Fibroblast of upper back skin (primary cell): Measurements from ENCODE around the gene C12orf57.

ENCODE experiments used
- DNase-seq: peaks from one replicate; pipeline ENCODE4 v3.0.0-alpha.2; 2013

The C12orf57 gene

DNA sequence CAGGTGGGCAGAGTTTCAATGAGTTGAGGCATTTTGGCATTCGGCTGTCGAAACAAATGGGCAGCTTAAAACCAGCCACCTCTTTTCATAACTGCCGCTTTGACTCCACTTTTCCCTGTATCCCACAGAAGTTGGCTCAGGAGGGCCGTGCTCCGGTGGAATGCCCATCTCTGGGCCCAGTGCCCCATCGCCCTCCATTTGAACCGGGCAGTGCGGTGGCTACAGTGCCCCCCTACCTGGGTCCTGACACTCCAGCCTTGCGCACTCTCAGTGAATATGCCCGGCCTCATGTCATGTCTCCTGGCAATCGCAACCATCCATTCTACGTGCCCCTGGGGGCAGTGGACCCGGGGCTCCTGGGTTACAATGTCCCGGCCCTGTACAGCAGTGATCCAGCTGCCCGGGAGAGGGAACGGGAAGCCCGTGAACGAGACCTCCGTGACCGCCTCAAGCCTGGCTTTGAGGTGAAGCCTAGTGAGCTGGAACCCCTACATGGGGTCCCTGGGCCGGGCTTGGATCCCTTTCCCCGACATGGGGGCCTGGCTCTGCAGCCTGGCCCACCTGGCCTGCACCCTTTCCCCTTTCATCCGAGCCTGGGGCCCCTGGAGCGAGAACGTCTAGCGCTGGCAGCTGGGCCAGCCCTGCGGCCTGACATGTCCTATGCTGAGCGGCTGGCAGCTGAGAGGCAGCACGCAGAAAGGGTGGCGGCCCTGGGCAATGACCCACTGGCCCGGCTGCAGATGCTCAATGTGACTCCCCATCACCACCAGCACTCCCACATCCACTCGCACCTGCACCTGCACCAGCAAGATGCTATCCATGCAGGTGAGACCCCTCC lies 5.2 kb upstream of the C12orf57 start:
- no peak for DNase-seq

DNA sequence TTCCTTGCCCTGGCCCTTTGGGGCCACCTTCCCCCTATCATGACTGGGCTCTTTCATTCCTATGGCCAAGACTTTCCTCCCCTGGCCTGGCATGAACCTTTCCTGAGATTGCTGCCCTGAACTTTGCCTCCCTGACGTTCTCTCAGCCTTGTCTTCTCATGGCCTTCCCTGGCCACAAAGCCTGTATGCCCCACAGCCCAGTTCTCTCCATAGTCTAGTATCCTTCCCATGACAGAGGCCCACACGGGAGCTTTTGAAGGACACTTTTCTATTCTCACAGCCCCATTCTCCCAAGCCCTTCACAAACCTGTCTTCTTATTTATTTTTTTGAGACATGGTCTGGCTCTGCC lies 4.7 kb upstream of the C12orf57 start:
- DNase-seq: no peak

DNA sequence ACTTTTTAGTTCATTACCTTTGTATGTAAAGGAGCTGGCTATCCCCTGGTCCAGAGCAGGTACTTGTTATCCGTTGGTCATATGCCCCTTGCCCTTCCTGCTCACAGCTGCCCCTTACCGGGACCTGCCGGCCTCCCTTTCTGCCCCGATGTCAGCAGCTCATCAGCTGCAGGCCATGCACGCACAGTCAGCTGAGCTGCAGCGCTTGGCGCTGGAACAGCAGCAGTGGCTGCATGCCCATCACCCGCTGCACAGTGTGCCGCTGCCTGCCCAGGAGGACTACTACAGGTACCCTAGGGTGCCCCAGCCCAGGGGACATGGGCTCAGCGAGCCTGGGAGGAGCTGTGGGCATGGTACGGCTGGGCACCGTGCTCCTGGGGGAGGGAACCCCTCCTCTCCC lies 2.6 kb upstream of the C12orf57 start:
- no peak for DNase-seq

DNA sequence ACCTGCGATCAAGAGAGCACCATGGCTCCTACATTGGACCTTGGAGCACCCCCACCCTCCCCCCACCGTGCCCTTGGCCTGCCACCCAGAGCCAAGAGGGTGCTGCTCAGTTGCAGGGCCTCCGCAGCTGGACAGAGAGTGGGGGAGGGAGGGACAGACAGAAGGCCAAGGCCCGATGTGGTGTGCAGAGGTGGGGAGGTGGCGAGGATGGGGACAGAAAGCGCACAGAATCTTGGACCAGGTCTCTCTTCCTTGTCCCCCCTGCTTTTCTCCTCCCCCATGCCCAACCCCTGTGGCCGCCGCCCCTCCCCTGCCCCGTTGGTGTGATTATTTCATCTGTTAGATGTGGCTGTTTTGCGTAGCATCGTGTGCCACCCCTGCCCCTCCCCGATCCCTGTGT lies 2.0 kb upstream of the C12orf57 start:
- DNase-seq: no peak

DNA sequence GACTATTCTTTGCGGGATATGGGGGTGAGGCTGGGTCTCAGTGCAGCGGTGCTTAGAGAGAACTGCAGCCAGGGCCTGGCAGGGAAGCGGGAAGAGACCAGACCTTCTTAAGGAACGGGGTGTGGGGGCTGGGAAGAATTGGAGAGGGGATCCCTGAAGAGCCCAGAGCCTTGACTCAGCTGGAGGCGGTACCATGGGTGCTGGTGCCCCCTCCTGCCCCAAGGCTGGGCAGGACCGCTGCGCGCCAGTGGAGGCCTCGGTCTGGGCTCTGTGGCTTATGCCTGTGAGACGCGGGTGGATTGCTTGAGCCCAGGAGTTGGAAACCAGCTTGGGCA lies 1.5 kb upstream of the C12orf57 start:
- no peak for DNase-seq

DNA sequence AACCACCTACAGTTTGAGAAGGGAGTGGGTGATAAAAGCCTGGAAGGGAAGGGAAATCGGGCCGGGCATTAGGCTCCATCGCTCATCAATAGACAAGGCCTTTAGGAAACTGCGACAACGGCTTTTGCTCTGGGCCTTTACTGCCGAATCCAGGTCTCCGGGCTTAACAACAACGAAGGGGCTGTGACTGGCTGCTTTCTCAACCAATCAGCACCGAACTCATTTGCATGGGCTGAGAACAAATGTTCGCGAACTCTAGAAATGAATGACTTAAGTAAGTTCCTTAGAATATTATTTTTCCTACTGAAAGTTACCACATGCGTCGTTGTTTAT lies 467 bp upstream of the C12orf57 start:
- peak; percentile 92 for DNase-seq

DNA sequence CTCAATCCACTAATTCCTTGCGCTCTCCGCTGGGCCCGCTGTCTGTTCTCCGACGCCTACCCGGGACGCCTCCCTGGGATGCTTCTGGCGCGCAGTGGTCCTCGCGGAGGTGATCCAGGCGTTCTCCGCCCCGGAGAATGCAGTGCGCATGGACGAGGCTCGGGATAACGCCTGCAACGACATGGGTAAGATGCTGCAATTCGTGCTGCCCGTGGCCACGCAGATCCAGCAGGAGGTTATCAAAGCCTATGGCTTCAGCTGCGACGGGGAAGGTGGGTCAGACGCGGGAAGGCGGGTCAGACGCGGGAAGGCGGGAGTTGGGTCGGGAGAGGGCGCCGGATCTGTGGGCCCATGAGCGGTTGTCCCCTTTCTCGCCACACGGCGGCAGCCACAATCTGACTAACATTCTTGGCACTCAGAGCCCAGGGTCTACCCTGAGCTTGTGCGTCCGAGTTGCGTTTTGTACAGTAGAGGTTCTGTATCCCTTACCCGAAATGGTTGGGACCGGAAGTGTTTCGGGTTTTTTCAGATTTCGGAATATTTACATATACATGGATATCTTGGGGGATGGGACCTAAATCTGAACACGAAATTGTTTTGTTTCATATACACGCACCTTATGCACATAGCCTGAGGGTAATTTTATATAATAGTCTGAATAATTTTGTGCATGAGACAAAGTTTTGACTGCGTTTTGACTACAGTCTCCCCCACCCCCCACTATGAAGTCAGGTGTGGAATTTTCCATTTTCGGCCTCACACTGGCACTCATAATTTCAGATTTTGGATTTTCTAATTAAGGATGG lies 762 bp downstream of the C12orf57 start:
- peak; percentile 93 for DNase-seq

DNA sequence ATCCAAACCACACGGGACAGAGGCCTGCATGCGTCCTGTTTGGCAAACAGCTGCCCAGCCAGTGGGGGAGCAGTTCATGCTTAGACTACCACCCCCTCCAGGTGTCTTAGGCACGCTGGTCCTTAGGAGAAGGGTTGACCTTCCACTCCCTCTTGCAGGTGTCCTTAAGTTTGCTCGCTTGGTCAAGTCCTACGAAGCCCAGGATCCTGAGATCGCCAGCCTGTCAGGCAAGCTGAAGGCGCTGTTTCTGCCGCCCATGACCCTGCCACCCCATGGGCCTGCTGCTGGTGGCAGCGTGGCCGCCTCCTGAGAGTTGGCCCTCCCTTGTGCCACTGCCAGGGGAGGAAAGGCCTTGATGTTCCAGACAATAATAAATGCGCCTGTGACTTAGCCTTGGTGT lies 1.8 kb downstream of the C12orf57 start:
- no peak for DNase-seq

DNA sequence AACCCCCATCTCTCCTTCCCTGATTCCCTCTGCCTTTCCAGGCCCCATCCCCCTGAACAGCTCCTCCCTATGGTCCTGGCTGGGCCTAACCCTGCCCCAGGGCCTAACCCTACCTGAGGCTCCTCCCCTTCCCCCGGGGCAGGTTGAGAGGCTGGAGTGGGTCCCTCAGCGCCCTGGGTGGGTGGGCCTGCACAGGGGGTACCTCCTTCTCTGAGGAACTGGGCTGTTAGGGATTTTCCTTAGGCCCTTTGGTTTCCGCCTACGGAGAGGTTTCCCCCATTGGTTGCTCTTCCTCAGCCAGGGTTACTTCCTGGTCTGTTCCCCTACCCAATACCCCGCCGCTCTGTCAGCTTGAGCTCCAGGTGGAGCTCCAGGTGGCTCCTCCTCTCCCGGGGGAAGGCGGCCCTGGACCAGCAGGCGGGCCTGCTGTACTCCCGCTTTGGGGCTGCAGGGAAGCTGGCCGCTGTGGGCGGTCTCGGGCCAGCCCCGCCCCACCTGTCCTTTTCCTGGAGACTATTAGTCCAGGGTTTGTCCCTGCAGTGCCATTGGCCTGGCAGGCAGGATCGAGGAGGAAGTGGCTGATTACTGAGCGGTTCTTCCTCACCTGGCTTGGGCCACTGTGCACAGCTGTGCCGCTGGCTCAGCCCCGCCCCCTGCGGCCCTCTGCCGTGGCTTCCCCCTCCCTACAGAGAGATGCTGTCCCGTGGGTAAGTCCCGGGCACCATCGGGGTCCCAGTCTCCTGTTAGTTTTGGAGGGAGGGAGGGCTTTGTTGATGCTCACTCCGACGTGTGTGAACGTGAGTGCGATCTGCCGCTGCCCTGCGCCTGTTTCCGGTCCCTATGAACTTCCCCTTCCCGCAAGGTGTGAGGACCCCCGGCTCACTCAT lies 2.5 kb downstream of the C12orf57 start:
- DNase-seq: no peak

DNA sequence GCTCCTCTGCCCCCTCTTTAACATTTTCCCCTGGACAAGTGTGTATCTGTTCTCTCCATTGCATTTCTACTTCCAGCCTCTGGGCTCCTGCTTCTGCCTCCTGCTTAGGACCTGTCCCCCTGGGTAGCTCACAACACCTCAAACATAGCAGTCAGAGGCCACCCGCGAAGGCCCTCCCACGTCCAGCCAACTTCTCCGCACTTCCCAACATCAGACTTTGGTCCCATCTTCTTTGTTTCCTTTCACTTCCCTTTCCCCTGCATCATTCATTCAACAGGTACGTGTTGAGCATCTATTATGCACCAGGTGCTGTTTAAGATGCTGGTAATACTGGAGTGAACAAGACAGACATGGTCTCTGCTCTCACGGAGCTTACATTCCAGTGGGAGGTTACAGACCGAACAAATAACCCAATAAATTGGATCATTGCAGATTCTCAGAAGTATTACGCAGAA lies 3.1 kb downstream of the C12orf57 start:
- no peak for DNase-seq

DNA sequence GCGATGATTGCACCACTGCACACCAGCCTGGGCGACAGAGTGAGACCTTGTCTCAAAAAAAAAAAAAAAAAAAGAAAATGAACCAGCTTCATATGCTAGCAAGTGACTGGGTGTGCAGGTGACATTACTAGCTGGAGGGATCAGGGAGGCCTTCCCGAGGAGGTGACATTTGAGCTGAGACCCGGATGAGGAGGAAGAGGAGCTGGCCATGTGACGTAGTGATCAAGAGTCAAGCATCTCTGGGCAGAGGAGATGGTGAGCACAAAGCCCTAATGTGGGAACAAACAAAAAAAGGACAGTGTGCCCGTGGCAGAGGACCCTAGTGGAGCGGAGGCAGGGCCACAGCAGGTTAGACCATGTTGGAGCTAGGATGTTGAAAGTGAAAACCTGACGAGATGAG lies 3.8 kb downstream of the C12orf57 start:
- DNase-seq: no peak

DNA sequence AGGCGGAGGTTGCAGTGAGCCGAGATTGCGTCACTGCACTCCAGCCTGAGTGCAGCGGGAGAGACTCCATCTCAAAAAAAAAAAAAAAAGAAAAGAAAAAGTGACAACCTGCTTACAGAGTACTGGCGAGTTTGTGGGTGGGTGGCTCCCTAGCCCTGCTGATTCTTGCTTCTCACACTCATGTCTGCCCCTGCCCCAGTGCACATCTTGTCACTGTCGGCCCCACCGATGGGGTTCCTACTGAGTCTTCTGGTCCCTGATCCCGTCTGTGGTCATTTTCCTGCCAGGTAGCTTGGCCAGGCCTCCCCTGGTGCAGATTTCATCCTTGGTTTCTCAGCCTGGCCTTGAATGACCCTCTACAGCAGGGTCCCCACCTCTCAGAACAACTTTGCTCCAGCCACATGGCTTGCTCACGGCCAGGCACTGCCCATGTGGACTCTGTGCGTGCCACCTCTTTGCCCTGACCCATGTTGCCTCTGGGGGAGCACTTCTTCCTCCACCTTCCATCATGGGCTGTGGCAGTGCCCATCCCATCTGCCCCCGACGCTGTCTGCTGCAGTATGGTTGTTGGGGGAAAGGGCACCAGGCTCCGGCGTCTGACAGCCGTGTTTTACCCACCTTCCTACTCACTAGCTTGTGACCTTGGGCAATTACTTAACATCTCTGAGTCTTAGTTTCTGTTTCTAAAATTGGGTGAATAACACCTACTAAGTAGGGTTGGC lies 5.2 kb downstream of the C12orf57 start:
- no peak for DNase-seq

DNA sequence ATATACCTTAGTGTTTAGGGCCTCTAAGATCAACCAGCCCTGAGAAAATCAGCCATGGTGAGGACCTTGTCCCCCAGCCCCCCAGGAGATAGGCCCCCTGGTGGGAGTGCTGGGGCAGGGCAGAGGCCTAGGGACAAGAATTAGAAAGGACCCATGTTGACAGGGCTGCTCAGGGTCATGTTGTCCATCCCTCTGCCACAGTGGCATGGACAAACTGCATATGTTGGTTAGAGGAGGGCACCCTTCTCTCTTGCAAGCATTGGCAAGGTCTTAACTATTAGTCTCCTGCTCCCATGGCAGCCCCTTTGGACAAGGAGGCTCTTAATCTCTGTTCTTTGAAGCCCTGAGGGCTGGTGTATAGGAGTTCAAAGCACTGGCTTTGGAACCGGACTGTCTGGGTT lies 6.6 kb downstream of the C12orf57 start:
- DNase-seq: no peak

DNA sequence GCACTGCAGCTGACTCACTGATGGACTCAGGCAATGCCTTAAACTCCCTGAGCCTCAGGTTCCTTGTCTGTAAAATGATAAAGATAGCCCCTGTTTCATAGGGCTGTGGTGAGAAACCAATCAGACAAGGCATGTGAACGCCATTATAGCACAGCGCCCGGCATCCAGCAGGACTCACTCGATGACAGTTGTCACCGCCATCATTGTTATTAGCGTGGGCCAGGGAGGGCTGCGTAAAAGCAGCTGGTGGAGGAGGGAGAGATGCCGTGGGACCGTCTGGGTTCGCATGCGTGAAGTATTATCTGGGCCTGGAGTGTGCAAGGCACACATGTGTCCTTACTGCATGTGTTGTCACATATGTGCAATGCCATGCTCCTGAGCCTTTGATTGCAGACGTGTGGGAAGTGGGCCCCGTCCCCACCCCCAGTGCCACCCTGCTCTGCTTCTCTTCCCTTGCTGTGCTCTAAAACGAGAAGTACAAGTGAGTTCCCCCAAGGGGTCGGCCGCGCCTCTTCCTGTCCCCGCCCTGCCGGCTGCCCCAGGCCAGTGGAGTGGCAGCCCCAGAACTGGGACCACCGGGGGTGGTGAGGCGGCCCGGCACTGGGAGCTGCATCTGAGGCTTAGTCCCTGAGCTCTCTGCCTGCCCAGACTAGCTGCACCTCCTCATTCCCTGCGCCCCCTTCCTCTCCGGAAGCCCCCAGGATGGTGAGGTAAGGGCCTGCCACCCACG lies 7.2 kb downstream of the C12orf57 start, which contains the start of gene PTPN6:
Gene PTPN6 (plus strand): TSS at position 546 of the 730 bp plus-strand sequence. CDS start 157 bp downstream, at position 703.
- DNase-seq: no peak

DNA sequence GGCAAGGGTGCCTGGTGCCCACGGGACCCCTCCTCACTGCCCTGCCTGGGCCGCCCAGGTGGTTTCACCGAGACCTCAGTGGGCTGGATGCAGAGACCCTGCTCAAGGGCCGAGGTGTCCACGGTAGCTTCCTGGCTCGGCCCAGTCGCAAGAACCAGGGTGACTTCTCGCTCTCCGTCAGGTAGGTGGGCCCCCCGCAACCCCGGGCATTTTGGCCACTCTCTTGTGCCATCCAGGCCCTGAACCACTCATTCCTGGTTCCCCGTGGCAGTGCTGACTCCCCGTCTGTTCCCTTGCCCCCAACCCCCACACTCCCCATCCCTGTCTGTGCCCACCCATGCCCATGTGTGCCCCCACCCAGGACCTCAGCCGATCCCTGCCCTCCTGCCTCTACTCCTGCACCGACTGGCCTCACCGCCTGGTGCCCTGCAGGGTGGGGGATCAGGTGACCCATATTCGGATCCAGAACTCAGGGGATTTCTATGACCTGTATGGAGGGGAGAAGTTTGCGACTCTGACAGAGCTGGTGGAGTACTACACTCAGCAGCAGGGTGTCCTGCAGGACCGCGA lies 7.8 kb downstream of the C12orf57 start:
- no peak for DNase-seq

DNA sequence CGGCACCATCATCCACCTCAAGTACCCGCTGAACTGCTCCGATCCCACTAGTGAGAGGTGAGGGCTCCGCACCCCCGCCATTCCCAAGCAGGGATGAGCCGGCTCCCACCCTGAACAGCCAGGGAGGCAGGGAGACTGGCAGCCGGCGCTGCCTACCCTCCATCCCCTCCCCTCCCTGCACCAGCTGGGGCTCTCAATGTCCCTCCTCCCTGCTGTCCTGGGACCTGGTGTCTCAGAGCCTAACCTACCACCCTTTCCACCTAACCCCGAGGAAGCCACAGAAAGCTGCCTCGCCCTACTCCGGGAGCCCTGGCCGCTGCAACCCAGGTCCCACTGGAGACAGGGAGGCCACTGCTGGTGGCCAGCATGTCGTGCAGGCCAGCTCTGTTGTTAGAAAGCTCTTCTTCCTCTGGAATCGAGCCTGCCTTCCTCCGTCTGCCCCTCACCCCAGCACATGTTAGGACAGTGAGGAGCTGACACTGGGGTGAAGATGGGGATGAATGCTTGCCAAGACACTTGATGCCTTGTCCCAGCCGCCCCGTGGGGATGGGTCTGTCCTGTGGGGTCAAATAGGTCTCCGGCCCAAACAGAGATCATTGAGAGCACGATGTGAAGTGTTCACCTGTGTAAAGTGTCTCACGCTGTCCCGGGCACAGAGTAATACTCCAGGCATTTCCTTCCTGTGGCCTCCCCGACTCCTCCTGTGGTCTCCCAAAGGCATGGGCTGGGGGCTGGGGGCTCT lies 8.5 kb downstream of the C12orf57 start:
- DNase-seq: no peak

DNA sequence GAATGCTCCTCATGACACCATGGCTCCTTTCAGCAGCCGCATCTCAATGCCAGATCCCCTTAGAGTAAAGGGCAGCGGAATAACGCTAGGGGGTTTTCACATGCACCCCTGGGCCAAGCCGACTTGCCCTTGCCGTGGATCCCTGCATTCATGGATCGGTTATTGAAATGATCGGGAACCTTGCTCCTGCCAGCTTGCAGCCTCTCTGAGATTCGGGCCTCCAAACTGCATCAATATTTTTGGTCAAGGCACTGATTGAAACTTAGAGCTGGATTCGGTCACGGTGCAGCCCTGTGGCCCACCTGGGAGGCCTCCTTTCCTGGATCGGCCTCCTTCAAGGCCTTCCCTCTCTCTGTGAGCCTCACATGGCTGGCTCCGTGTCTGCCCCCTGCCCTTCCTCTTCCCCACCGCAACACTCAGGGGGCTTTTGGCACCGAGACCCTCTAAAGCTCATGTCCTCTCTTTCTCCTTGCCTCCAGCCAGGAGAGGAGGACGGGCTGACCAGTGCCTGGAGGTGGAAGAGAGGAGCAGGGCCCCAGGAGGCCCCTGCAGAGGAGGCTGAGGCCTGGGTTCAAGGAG lies 9.1 kb downstream of the C12orf57 start:
- no peak for DNase-seq

DNA sequence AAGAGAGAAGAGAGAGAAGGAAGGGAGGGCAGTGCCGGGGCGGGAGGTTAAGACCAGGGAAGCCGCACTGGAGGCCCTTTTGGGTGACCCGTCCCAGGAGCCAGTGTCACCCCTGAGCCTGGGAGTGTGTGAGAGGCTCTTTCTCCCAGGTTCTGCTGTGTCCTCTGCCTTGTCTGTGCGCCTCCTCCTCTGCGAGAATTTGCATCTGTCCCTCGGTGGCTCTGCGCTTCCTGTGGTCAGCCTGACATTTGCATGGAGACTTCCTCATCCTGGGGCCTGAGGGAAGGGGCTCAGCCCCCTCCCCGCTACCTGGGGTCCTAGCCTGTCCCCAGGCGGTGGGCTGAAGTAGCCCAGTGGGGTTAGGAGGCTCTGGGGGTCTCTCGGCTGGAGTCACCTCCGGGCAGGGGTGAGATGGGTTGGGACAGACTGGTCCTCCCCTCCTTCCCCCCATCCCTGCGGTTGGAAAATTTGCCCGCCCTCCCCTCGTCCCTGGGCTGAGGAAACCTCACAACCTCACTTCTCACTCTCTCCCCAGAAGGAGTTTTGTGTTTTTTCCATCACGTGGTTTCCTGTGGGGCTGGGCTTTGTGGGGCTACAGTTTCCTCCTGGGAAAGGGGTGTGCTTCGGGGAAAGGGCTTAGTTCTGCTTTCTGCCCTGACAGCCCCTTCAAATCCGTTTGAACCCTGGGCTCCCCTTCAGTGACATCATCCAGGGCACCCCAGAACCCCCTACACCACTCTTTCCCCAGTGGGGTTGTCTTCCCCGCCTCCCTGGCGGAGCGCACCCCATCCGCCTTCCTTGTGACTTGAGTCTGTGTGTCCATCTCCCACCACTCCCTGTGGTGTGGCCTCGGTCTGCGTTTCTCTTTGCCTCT lies 9.9 kb downstream of the C12orf57 start:
- DNase-seq: peak; percentile 71

DNA sequence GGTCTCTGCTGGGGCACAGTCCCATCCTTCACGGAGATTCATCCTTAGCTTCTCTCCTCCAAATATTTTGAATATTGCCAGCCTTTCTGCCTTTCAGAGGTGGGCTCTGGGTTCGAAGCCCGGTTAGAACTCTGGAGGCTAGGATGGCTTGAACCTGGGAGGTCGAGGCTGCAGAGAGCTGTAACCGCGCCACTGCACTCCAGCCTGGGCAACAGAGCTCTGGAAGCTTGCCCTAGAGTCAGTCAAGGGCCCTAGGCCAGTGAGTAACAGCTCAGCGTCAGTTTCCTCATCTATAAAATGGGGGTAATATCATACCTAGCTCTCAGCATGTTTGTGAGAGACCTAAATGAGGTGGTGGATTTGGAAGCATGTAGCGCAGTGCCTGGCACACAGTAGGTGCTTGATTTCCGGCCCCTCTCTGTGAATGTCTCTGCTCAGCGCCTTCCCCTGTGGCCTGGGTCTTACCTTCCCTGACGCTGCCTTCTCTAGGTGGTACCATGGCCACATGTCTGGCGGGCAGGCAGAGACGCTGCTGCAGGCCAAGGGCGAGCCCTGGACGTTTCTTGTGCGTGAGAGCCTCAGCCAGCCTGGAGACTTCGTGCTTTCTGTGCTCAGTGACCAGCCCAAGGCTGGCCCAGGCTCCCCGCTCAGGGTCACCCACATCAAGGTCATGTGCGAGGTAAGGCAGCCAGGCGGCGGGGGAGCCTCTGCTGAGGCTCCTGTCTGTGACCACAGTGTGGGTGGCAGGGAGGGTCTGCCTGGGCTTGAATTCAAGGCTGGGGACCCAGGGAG lies 10.7 kb downstream of the C12orf57 start:
- DNase-seq: no peak
